Neuron (in vitro differentiated cells): ENCODE results near the gene TNIP2.
A peak's percentile ranks its signal among the peaks of the same experiment; 100 is the strongest.

Experiments used
- H2AFZ ChIP-seq: one replicate; pipeline ENCODE4 v1.6.1; 2013; ENCODE audit warnings: low read depth, mild to moderate bottlenecking, inconsistent platforms, low read length, moderate library complexity
- H3K27me3 ChIP-seq: one replicate; pipeline ENCODE4 v1.6.1; 2013; ENCODE audit warnings: low read length; ENCODE audit not compliant: insufficient read depth
- H3K36me3 ChIP-seq: one replicate; pipeline ENCODE4 v1.6.1; 2013; ENCODE audit warnings: low read length; ENCODE audit not compliant: insufficient read depth
- H3K4me1 ChIP-seq: one replicate; pipeline ENCODE4 v1.6.1; 2013; ENCODE audit warnings: low read length; ENCODE audit not compliant: insufficient read depth
- H3K4me3 ChIP-seq: 2 replicates; pipeline ENCODE4 v1.5.1; 2013; ENCODE audit warnings: mild to moderate bottlenecking, low read length, moderate library complexity
- H3K9me3 ChIP-seq: one replicate; pipeline ENCODE4 v1.6.1; 2013; ENCODE audit warnings: low read length

TNIP2 gene

DNA sequence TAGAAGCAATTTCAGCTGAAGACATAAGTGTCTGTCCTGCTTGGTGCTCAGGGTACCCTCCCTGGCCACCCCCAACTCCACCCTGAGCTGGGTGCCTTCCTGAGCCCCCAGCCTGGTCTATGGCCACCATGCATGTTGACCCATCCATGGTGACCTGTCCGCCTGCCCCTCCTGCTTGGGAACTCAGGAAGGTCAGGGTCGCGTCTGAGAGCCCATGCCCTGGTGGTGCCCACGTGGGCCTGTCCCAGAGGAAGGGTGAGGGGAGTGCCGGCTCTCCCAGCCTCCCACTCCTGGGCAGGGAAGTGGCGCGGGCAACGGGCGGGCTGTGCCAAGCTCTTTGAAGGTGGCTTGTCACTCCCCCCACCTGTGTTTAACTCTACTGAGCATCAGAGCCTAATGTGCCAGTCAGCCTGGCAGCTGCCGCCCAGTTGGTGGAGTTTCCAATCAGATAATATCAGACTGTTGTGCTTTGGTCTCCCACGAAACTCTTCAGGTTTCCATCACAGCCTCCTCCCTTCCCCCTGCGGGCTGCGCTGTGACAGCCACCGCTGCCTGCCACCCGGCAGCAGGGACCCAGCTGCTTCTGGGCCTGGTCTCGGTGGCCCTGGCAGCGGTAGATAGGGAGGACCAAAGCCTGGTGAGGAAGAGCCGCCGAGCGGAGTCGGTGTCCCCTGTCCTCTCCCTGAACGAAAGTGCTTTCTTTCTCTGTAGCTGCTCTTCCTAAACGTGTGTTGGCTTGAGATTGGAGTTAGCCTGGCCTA, 41.6 kb upstream of the TNIP2 start:
- Histone ChIP-seq H3K9me3 (no peaks in the 10 kb centered on the region), H3K4me3 (no peak overlapping the region), H3K36me3 (no peaks in the 10 kb centered on the region), H3K27me3 (peaks cover 11% of the 10 kb centered on the region), H3K4me1 (peaks cover 42% of the 10 kb centered on the region), H2AFZ (no peak overlapping the region)

- Histone ChIP-seq H2AFZ (no peak overlapping the region), H3K27me3 (peaks cover 15% of the 10 kb centered on the region), H3K4me1 (peaks cover 42% of the 10 kb centered on the region), H3K36me3 (no peaks in the 10 kb centered on the region), H3K4me3 (no peak overlapping the region), H3K9me3 (no peaks in the 10 kb centered on the region)
Measured at GRCh38 chr4:2796849-2797544, 40.9 kb upstream of the TNIP2 start.

DNA sequence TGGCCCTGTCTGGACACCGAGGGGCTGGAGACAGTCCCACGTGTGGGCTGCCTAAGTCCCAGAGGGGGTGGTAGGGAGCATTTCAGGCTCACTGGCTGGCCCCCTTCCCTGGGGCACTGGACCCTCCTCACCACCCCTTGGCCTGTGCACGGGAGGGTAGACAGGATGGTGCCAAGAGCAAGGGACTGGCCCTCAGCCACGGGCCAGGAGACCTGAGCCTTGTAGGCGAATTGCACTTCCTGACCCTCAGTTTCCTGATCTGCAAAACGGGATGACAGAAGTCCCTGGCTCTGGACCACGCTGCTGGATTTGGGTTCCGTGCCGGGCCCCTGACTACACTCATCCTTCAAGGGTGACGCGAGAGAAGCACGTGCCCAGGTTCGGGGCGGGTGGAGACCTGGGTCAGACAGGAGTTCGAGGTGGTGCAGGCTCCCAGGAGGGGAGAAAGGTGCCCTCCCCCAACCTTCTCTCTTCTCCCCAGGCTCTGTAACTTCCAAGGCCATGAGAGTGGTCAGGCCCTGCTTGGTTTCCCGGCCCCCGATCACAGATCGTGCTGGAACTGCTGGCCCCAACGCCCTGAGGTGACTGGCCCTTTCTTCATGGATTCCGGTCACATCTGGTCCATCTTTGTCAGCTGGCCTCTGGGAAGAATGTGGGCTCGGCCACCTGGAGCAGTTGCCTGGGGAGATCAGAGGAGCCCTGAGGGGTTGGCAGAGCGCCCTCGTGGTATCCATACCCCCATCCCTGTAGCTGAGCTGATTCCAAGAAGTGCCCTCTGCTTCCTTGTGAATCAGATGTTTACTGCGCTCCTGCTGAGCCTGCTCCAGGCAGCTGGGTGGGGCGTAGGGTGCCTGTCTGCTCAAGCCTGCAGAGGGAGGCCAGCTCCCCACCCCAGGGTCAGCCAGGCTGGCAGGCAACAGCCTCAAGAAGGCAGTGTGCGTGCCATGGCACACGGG, 40.0 kb upstream of the TNIP2 start:
- Histone ChIP-seq H3K9me3 (no peaks in the 10 kb centered on the region), H2AFZ (no peak overlapping the region), H3K4me1 (peaks cover 36% of the 10 kb centered on the region), H3K4me3 (no peak overlapping the region), H3K36me3 (no peaks in the 10 kb centered on the region), H3K27me3 (peaks cover 15% of the 10 kb centered on the region)

DNA sequence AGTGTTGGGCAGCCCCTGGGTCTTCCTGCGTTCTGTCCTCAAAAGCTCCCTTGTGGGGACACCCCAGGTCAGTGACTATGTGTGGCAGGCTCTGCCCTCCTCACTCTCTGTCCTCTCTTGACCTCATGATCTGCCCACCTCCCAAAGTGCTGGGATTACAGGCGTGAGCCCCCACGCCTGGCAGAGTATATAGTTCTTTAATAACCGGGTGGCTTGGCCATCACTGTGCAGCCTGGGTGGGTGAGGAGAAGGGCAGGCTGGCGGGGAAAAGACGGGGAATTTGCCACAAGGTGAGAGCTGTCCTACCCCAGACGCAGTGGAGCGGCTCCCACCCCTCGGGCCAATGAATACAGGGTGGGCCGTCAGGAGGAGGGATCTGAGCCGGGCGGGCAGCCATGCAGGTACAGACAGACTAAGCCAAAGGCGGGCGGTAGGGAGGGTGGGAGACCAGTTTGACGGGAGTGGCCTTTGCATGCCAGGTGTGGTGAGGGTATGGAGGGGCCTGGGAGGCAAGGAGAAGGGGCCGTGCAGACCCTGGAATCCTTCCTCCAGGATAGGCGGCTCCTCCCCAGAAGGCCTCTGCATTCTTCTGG, 39.3 kb upstream of the TNIP2 start:
- H3K4me3 ChIP-seq: no peak overlapping the region
- no peaks in the 10 kb centered on the region for H3K36me3 ChIP-seq
- H3K4me1 ChIP-seq: peaks cover 35% of the 10 kb centered on the region
- H3K27me3 ChIP-seq: peaks cover 15% of the 10 kb centered on the region
- H3K9me3 ChIP-seq: no peaks in the 10 kb centered on the region
- no peak overlapping the region for H2AFZ ChIP-seq

DNA sequence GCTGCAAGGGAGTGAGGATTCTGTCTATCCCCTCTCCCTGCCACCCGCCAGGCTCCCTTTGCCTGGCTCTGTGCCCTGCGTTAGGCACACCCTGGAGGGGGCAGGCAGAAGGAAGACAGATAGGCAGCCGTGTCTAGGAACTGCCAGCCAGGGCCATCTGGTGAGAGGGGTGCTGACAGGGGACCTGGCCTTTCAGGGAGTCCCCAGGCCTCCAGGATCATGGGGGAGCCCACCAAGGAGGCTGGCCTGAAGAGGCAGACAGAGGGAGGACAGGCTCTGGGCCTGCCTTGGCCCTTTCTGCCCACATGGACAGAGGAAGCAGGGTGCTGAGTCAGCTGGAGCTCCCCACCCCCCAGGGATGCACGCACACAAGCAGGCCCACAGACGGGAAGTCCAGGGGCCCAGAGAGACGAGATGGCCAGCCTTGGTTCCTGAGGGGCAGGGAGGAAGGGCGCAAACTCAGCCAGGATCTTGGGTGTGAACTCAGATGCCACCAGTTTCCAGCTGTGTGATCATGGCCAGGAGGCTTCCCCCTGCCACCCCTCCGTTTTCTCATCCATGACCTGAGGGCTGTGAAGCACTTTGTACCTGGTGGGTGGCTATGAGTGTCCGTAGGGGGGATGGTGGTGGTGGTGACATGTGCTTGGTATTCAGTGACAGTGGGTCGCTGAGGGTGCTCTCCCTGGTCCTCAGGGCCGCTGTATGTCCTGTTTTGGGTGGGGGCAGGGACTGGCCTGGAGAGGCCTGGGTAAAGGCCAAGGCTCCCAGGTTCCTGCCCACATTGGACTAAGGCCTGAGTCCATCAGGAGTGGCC, 38.6 kb upstream of the TNIP2 start:
- Histone ChIP-seq H3K4me3 (no peak overlapping the region), H3K27me3 (peaks cover 15% of the 10 kb centered on the region), H3K4me1 (peaks cover 28% of the 10 kb centered on the region), H3K36me3 (no peaks in the 10 kb centered on the region), H3K9me3 (no peaks in the 10 kb centered on the region), H2AFZ (no peak overlapping the region)

GRCh38 chr4:2793586-2794485, 37.7 kb upstream of the TNIP2 start:
- peaks cover 15% of the 10 kb centered on the region for H3K27me3 ChIP-seq
- H3K9me3 ChIP-seq: no peaks in the 10 kb centered on the region
- peak overlapping the region; percentile 27 for H3K4me3 ChIP-seq
- H2AFZ ChIP-seq: no peak overlapping the region
- H3K4me1 ChIP-seq: peaks cover 26% of the 10 kb centered on the region
- no peaks in the 10 kb centered on the region for H3K36me3 ChIP-seq

DNA sequence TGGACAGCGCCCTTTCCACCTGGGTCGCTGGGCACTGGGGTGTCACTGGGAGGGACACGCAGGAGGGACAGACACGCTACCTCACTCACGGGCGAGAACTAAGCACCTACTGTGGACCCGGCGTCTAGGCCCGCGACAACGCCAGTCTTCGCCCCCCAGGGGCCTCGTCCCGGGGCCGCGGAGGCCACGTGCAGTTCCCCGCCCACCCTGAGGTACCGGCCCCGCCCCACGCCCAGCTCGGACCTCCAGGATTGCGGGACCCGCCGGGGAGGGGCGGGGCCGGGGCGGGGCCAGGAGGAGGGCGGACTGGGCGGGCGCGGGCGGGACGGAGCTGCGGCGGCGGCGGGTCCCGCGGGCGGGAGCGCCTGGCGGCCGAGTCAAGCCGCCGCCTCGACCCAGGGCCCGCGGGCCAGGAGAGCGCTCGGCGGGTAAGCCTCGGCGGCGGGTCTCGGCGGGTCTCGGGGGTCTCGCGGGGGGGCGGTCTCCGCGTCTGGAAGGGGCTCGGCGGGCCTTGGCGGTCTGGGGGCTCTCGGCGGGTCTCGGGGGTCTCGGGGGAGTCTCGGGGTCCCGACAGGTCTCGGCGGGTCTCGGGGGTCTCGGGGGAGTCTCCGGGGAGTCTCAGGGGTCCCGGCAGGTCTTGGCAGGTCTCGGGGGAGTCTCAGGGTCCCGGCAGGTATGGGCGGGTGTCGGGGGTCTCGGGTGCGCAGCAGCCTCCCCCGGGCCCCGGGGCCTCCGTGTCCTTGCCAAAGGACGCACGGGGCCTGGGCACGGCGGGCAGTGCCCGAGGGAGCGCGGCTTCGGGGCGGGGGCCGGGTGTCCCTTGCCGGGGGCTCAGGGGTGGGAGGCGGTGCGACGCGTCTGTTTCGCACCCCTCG, 36.8 kb upstream of the TNIP2 start, which contains the start of gene SH3BP2:
Gene SH3BP2, plus strand, starts transcription at position 375 of the 875 bp plus-strand sequence. CDS start 27,533 bp downstream, outside the sequence.
- Histone ChIP-seq H3K4me1 (peaks cover 22% of the 10 kb centered on the region), H3K9me3 (no peaks in the 10 kb centered on the region), H3K4me3 (peak within 1 kb of the TSS; percentile 27), H2AFZ (no peak within 1 kb of the TSS), H3K27me3 (peaks cover 15% of the 10 kb centered on the region), H3K36me3 (no peaks in the 10 kb centered on the region)

GRCh38 chr4:2792396-2792710, 36.2 kb upstream of the TNIP2 start:
- no peak overlapping the region for H3K4me3 ChIP-seq
- peaks cover 15% of the 10 kb centered on the region for H3K27me3 ChIP-seq
- H2AFZ ChIP-seq: no peak overlapping the region
- no peaks in the 10 kb centered on the region for H3K9me3 ChIP-seq
- H3K36me3 ChIP-seq: no peaks in the 10 kb centered on the region
- peaks cover 22% of the 10 kb centered on the region for H3K4me1 ChIP-seq

DNA sequence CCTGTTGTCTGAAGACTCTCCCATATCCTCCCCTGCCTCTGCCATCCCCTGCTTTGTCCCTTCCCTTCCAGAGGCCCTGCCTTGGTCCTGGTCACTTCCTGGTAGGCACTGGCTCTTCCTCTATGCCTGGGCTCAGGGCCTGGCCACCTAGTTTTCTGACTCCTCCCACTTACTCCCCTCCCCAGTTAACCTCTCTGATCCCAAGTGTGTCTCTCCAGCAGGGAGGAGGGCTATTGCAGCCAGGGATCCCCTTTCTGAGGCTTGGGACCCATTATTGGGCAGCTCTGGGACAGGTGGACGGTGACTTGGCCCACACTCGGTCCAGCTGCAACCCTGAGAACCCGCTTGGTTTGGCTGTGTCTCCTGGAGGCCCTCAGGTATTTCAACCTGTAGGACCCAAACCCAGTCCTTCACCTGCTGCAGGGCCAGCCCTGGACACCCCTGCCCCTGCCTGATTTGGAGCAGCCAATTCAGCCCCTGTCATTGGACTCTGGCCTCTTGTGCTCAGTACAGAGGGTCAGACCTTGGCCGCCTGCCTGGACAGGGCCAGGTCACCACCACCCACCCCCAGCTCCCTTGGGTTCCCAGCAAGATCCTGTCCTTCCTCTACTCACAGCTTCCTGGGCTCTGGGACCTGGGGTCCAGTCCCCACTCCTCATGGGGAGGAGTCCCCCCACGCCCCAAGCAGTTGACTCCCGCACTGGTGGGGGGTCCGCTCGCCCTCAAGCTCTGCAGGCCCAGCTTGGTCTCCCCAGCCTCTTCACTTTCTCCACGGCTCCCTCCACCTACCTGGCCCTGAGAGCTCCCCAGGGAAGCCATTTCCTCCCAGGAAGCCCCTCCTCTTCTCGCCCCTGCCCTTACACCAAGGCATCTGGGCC, 35.6 kb upstream of the TNIP2 start:
- no peaks in the 10 kb centered on the region for H3K36me3 ChIP-seq
- no peaks in the 10 kb centered on the region for H3K9me3 ChIP-seq
- H3K4me3 ChIP-seq: no peak overlapping the region
- peaks cover 22% of the 10 kb centered on the region for H3K4me1 ChIP-seq
- H3K27me3 ChIP-seq: peaks cover 15% of the 10 kb centered on the region
- H2AFZ ChIP-seq: no peak overlapping the region
